Omental fat pad (tissue), 4 donors: ENCODE data around the gene ASF1A. TPM values are rescaled to one million over a fixed set of nuclear protein-coding genes. Genes with fewer than 3 reads are reported as not detected.

ENCODE experiments used
- ATAC-seq: fragments of 150-250 bp; one replicate; pipeline ENCODE4 v1.9.1; 2016; ENCODE audit warnings: mild to moderate bottlenecking, moderate library complexity; ENCODE audit not compliant: low FRiP score
- DNase-seq: peaks from one replicate; pipeline ENCODE4 v3.0.0-alpha.2; 2019; ENCODE audit warnings: low spot score
- CTCF ChIP-seq, 3 donors: fragments of 450-650 bp; IDR thresholded peaks; one replicate each; pipeline ENCODE4 v1.5.1; 2016 to 2017; ENCODE audit warnings: antibody characterized with exemption in 3 of 3, mild to moderate bottlenecking in 3 of 3, moderate library complexity in 2 of 3
- total RNA-seq, 4 donors: library from RNA; depleted of rRNA; stranded (reverse); fragments of >200 nt; gene quantifications; one replicate each; pipeline ENCODE4 v1.1.0, GENCODE V29; 2016

The ASF1A gene
- 1 to 10 TPM; 4.3 to 9.3 (median 5.7) TPM for total RNA-seq

- DNase-seq (peak; percentile 76), ATAC-seq (peak; percentile 94)
- TF ChIP-seq CTCF (IDR thresholded peaks at IDR 0.05) = peak in 1 of 3 donors; percentile 39
Observed at GRCh38 chr6:118893807-118894424, at the start of gene ASF1A. ASF1A (plus strand) TSS chr6:118894152; CDS start chr6:118894414, 262 bp downstream.

- ATAC-seq (no peak), DNase-seq (no peak)
- no peak for TF ChIP-seq CTCF (IDR thresholded peaks at IDR 0.05)
Observed at GRCh38 chr6:118844915-118845314, 49.0 kb upstream of the ASF1A start.

- no peak for TF ChIP-seq CTCF (IDR thresholded peaks at IDR 0.05)
- no peak for DNase-seq
- no peak for ATAC-seq
Observed at GRCh38 chr6:118853408-118853807, 40.5 kb upstream of the ASF1A start.

- DNase-seq = no peak
- no peak for ATAC-seq
- TF ChIP-seq CTCF (IDR thresholded peaks at IDR 0.05) = no peak
Observed at GRCh38 chr6:118856301-118856700, 37.7 kb upstream of the ASF1A start.

GRCh38 chr6:118859517-118860064 is 34.4 kb upstream of the ASF1A start:
- ATAC-seq (no peak), DNase-seq (no peak)
- no peak for TF ChIP-seq CTCF (IDR thresholded peaks at IDR 0.05)

GRCh38 chr6:118860363-118860762 is 33.6 kb upstream of the ASF1A start:
- ATAC-seq = no peak
- TF ChIP-seq CTCF (IDR thresholded peaks at IDR 0.05) = no peak
- DNase-seq = no peak

GRCh38 chr6:118860880-118861279 is 33.1 kb upstream of the ASF1A start:
- TF ChIP-seq CTCF (IDR thresholded peaks at IDR 0.05) = no peak
- DNase-seq (no peak), ATAC-seq (no peak)
